NOMO-1 treated with DMSO at 0.1 percent for 48 hours (cell line): ENCODE results near the gene TM4SF20.

Experiments used
- DNase-seq: peaks from one replicate; lab custom pipeline; 2025; ENCODE audit not compliant: unreplicated experiment; lab: John Stamatoyannopoulos, UW

Gene TM4SF20

DNA sequence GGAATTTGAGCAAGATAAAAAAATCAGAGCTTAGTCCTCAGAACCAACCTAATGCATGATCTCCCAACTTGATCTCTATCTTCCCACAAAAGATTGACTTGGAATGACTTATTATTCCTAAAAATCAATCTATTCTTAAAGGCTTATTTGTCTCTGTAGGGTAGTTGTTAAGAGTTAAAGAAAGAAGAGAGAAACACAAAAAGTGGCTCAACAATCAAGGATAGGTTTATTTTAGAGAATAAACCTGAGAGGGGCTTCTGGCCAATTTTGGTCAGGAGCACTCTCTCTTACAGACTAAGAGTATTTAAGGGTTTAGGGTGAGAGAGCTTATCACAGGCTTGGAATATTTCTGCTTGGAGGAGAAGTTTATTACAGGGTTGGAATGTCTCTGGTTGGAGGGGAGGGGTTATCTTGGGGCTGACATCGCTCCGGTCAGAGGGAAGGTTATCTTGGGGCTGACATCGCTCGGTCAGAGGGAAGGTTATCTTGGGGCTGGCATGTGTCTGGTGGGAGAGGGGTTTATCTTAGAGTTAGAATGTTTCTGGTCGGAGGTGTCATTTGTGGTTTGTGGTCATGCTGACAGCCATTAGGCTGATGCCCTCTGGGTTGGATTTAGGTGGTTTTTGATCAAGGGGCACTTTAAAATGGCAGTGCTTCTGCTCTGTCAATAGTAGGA lies 56.4 kb downstream of the TM4SF20 start:
- DNase-seq = no peak

DNA sequence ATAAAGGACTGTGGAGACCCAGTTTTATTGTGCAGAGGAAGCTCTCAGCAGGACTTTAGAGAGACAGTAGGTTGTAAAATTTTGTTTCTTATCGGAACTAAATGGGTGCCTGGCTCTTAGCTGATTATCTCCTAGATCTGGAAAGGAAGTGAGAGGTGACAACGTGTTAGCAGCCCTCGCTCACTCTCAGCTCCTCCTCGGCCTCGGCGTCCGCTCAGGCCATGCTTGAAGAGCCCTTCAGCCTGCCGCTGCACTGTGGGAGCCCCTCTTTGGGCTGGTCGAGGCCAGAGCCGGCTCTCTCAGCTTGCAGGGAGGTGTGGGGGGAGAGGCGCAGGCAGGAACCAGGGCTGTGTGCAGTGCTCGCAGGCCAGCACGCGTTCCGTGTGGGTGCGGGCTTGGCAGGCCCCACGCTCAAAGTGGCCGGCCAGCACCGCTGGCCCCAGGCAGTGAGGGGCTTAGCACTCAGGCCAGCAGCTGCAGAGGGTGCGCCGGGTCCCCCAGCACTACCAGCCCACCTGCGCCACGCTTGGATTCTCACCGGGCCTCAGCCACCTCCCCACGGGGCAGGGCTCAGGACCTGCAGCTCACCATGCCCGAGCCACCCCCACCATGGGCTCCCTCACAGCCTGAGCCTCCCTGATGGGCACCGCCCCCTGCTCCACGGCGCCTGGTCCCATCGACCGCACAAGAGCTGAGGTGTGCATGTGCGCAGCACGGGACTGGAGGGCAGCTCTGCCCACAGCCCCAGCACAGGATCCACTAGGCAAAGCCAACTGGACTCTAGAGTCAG lies 58.6 kb downstream of the TM4SF20 start:
- DNase-seq = no peak

DNA sequence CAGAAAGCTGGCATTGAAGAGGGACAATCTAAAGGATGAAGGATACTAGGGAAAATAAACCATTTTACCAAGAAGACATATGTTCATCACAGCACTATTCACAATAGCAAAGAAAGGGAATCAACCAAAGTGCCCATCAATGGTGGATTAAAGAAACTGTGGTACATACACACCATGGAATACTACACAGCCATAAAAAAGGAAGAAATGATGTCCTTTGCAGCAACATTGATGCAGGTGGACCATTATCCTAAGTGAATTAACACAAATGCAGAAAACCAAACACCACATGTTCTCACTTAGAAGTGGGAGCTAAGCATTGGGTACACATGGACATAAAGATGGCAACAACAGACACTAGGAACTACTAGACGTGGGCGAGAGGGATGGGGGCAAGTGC lies 61.3 kb downstream of the TM4SF20 start:
- no peak for DNase-seq

DNA sequence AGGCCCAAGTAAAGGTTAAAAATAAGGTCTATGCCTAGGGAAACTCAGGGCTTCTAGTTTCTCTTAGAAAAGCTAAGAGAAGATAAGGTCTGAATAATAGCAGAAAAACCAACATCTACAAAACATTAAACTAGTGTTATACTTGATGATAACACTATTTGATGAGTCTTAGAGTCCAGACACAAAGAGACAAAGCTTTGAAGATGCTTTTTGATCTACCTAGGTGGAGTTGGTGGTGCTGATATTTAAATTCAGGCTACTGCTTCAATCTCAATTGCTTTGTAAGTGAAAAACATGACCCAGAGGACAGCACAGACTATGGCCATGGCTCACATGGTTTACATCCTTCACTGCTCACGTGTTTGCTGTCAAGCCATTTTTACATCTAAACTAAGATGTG lies 65.8 kb downstream of the TM4SF20 start:
- DNase-seq = no peak

DNA sequence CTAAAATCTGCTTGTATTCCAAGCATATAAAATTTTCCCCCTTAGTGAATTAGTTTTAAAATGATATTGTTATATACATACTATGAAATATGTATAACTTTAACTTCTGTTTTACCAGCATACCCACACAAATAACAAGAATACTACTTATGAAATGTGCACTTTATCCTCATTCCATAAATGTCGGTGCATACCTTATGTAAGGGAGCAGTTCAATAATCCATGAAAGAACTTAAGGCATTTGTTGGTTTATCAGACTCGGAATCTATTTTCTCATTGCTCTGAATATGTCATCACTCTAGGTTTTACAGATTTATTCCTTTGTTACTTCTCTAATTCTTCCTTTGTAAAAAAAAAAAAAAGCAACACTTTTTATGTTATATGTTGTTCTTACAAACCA lies 66.5 kb downstream of the TM4SF20 start:
- no peak for DNase-seq
